AG09319 (cell line): ENCODE results near the gene FARS2.

ENCODE experiments used
- DNase-seq: peaks from one replicate; pipeline ENCODE4 v3.0.0-alpha.2; 2010; ENCODE audit warnings: low read depth; ENCODE audit errors: extremely low read depth
- TF ChIP-seq, protein P1 (sequence below): IDR thresholded peaks from 2 replicates; pipeline ENCODE4 v1.5.1; 2011; ENCODE audit warnings: low read depth, mild to moderate bottlenecking, inconsistent platforms, low read length, moderate library complexity

FARS2 gene

DNA sequence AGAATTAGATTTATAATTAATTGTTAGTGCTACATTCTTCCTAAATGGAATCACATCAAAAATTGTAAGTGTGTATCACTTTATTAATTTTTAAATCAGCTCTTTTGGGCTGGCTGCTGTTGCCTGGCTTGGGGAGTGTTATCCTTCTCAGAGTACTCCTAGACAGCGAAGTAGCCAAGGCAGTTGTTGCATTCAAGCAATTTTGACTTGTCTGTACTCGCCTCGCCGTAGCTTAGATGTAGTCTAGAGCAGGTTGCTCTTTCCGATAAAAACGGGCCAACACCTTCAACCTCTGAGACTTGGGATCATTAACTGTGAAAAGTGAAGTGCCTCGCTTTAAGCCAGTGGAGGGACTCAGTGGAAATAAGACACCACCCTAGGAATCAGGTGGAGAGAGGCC lies 151.3 kb downstream of the FARS2 start:
- no peak for DNase-seq
- TF ChIP-seq, protein P1, sequence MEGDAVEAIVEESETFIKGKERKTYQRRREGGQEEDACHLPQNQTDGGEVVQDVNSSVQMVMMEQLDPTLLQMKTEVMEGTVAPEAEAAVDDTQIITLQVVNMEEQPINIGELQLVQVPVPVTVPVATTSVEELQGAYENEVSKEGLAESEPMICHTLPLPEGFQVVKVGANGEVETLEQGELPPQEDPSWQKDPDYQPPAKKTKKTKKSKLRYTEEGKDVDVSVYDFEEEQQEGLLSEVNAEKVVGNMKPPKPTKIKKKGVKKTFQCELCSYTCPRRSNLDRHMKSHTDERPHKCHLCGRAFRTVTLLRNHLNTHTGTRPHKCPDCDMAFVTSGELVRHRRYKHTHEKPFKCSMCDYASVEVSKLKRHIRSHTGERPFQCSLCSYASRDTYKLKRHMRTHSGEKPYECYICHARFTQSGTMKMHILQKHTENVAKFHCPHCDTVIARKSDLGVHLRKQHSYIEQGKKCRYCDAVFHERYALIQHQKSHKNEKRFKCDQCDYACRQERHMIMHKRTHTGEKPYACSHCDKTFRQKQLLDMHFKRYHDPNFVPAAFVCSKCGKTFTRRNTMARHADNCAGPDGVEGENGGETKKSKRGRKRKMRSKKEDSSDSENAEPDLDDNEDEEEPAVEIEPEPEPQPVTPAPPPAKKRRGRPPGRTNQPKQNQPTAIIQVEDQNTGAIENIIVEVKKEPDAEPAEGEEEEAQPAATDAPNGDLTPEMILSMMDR, result no peak

DNA sequence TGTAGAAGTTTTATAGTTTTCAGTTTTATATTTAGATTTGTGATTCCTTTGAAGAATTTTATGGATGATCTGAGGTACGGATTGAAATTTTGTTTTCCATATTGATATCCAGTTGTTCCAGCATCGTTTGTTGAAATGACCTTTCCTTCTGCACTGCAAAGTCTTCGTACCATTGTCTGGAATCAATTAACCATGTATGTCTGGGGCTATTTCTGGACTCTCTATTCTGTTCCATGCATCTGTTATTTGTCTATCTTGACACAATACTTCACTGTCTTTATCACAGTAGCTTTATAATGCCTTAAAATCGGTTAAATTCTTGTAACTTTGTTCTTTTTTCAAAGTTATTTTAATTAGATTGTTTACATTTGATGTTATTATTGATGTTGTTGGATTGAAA lies 154.9 kb downstream of the FARS2 start:
- TF ChIP-seq, protein P1, result no peak
- no peak for DNase-seq

DNA sequence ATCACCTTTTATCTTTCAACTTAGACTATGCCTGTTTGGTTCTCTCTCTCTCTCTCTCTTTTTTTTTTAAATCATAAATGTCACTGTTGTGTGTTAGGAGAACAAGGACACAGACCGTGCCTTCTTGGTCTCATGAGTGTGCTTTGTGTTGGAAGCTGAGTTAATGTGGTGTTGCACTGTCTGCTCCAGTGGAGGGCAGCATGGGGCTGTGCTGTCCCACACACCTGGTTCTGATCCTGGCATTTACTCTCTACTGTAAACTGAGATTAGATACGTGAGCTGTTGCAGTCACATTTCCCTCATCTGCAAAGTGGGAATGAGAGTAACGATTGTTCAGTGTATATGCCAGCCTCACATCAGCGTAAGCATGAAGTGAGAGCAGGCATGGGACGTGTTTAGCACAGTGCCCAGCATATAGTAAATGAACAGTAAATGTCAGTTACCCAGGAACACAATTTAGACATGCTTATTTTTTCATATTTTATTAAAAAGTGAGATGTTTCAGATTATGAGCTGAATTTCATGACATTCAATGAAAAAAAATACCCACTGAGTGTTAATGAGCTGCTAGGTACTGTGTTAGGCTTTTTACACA lies 161.1 kb downstream of the FARS2 start:
- DNase-seq, result peak; percentile 2
- TF ChIP-seq, protein P1, result peak; percentile 50

DNA sequence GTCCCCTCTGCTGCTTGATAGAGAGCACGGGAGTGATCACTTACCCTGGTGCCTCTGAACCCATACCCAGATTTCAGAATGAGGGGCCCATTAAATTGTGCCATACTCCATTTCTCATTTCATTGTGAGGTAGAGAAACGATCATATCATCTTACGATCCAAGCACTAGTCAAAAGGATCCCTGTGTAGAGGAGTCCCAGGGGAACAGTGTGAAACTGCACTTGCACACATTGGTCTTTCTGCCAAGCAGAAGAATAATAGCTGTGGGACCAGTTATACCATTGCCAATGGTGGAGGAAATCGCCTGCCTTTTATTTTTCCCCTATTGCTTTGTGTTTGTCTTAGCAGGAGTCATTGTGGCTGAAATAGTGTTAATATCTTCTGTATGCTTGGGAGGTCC lies 161.9 kb downstream of the FARS2 start:
- no peak for DNase-seq
- TF ChIP-seq, protein P1, result no peak

DNA sequence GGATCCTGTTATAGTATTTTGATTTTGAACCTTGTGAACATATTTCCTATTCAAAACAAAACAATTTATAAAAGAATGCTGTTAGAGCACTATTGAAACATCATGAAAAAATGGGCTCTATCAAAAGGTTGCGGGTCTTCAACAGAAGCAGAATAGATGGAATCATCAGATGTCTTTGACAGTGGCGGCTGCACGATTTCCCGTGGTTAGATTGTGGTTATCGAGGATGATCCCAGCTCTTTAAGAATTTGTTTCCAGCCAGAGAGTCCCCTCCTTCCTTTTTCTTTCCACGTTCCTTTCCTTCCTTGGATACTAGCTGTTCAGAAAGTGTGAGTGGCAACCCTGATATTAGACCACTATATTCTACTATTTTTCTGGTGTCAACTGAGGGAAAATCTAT lies 163.4 kb downstream of the FARS2 start:
- TF ChIP-seq, protein P1, result no peak
- no peak for DNase-seq

DNA sequence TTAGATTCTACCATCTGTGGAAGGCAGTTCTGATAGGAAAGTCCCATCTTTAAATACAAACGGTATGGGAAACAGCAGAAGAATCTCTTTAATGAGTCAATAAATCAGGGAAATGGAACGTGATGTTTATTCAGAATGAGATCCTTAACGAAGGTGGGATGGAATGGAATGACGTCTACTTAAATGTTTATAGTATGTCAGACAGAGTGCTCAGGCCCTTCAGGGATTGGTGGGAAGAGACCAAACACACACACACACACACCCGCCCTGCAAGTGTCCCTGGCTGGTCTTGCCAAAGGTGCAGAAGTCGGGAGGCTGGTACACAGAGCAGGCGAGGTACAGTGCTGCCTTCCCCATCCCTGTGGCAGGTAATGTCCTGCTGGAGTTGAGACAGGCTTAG lies 164.0 kb downstream of the FARS2 start:
- DNase-seq, result no peak
- TF ChIP-seq, protein P1, result no peak

DNA sequence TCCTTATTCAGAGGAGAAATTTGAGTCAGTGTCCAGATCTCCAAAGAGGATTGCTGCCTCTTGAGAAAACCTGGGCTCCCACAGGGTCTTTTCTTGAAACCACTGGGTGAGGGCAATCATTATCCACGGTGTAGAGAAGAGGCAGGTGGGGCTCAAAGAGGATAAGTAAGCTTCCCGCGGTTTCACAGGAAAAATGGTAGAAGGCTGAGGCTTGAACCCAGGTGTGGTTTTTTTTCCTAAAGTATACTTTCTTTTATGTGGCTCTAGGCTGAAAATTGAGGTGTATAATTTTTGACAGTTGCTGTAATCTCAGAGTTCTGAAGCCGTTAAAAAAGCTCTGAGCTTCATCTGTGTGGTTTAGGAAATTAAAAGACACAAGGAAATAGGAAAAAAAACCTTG lies 164.5 kb downstream of the FARS2 start:
- DNase-seq, result no peak
- TF ChIP-seq, protein P1, result no peak
